Transverse colon (tissue), 4 donors: ENCODE data around the gene PPP1R13B. TPM values are rescaled to one million over a fixed set of nuclear protein-coding genes. Genes with fewer than 3 reads are reported as not detected.
A peak's percentile ranks its signal among the peaks of the same experiment; 100 is the strongest.

Source experiments
- DNase-seq: peaks from one replicate; pipeline ENCODE4 v3.0.0-alpha.2; 2019
- H3K27ac ChIP-seq, 4 donors: fragments of 200-600 bp; sonication (generic); 2 replicates each; pipeline ENCODE4 v1.5.1; 2016 to 2018; ENCODE audit warnings: inconsistent platforms in 4 of 4
- H3K27me3 ChIP-seq: fragments of 200-600 bp; sonication (generic); 2 replicates; pipeline ENCODE4 v1.5.1; 2017; ENCODE audit warnings: inconsistent platforms
- H3K36me3 ChIP-seq, 4 donors: fragments of 200-600 bp; sonication (generic); 2 replicates each; pipeline ENCODE4 v1.5.1; 2017 to 2019; ENCODE audit warnings: inconsistent platforms in 4 of 4
- H3K4me1 ChIP-seq, 4 donors: fragments of 200-600 bp; sonication (generic); 2 replicates each; pipeline ENCODE4 v1.5.1; 2017 to 2020; ENCODE audit warnings: inconsistent platforms in 4 of 4
- H3K4me3 ChIP-seq, 4 donors: fragments of 200-600 bp; sonication (generic); 1 replicate in 1 of 4; 2 replicates in 3 of 4; pipeline versions ENCODE4 v1.5.1 to v1.6.1; 2017 to 2019; ENCODE audit warnings: inconsistent platforms in 4 of 4
- H3K9me3 ChIP-seq, 2 donors: fragments of 200-600 bp; sonication (generic); 2 replicates each; pipeline ENCODE4 v1.5.1; 2017 to 2019; ENCODE audit warnings: inconsistent platforms in 2 of 2
- CTCF ChIP-seq, 5 experiments: fragments of 200-600 bp in 3 of 5; fragments of 450-650 bp in 2 of 5; sonication (generic) in 3 of 5; IDR thresholded peaks; 1 replicate in 2 of 5; 2 replicates in 3 of 5; pipeline ENCODE4 v1.5.1; 2016 to 2017; ENCODE audit warnings: antibody characterized with exemption in 5 of 5, inconsistent platforms in 3 of 5, mild to moderate bottlenecking in 2 of 5, moderate library complexity in 1 of 5
- EP300 ChIP-seq: sonication (generic); formaldehyde crosslinking; IDR thresholded peaks from one replicate; pipeline ENCODE4 v1.6.1; 2017; ENCODE audit warnings: antibody characterized with exemption, low read depth
- POLR2A ChIP-seq: fragments of 450-650 bp; IDR thresholded peaks from one replicate; pipeline ENCODE4 v1.6.1; 2016; ENCODE audit warnings: antibody characterized with exemption, mild to moderate bottlenecking, moderate library complexity
- POLR2AphosphoS5 ChIP-seq, 3 donors: sonication (generic); formaldehyde crosslinking; IDR thresholded peaks; one replicate each; pipeline ENCODE4 v1.6.1; 2016; ENCODE audit warnings: antibody characterized with exemption in 3 of 3
- WGBS, 2 donors: methylation state at CpG; one replicate each; pipeline ENCODE4 v1.1.5; 2018; ENCODE audit warnings: low coverage in 1 of 2; 5-methylcytosine and 5-hydroxymethylcytosine counted together
- in situ Hi-C, 4 donors: fragments of 200-750 bp; cut with MboI; loops; one replicate each; pipeline versions ENCODE4 v1.15.0 to v1.15.1; 2017; ENCODE audit warnings: low sequenced_read_pairs in 3 of 4, low pct_ligation_motif_present in 1 of 4, low pct_unique_long_range_greater_than_20kb in 1 of 4
- intact Hi-C: fragments of 100-400 bp; cut with DNase I; formaldehyde crosslinking; loops from one replicate; pipeline ENCODE4 v1.15.1; 2023; ENCODE audit warnings: low total_unique reads
- total RNA-seq, 4 donors: library from RNA; depleted of rRNA; stranded (reverse); fragments of >200 nt; gene quantifications; one replicate each; pipeline ENCODE4 v1.1.0, GENCODE V29; 2016

Gene PPP1R13B
- total RNA-seq, 4 donors from 2014 or later: 31.0 to 109 (median 42.0) TPM

- Histone ChIP-seq H3K27me3 (no peaks in the 10 kb centered on the region), H3K36me3 (peaks cover 0 to 20% (median 6%) of the 10 kb centered on the region in 4 donors), H3K4me1 (peaks cover 14 to 33% (median 24%) of the 10 kb centered on the region in 4 donors), H3K9me3 (no peaks in the 10 kb centered on the region), H3K4me3 (no peak overlapping the region), H3K27ac (peak overlapping the region in 1 of 4 donors; percentile 26)
- WGBS, 2 donors: 71% methylated on average over 52 of the region's 53 CpGs; no CpG with 5 or more reads in 1 of the 2 donors
- TF ChIP-seq CTCF (IDR thresholded peaks at IDR 0.05): peak in 2 of 5 experiments; percentile 6 to 20
- TF ChIP-seq POLR2A: no peak
- no peak for TF ChIP-seq POLR2AphosphoS5 (IDR thresholded peaks at IDR 0.05)
- TF ChIP-seq EP300: no peak
- intact Hi-C loops: no loop called here
- in situ Hi-C loops: no loop called here
- DNase-seq: peak; percentile 63
These were observed 119.9 kb downstream of the PPP1R13B start for GRCh38 chr14:103727313-103727980.

GRCh38 chr14:103726474-103726873 lies 120.9 kb downstream of the PPP1R13B start:
- H3K4me1 ChIP-seq: peaks cover 14 to 33% (median 24%) of the 10 kb centered on the region in 4 donors
- WGBS, 2 donors: 96% methylated on average over 14 of the region's 18 CpGs; no CpG with 5 or more reads in 1 of the 2 donors
- no peak overlapping the region for H3K27ac ChIP-seq
- in situ Hi-C loops (no loop called here), intact Hi-C loops (no loop called here)
- TF ChIP-seq CTCF (IDR thresholded peaks at IDR 0.05): no peak
- no peak for TF ChIP-seq POLR2AphosphoS5 (IDR thresholded peaks at IDR 0.05)
- TF ChIP-seq EP300: no peak
- no peak for TF ChIP-seq POLR2A
- no peak for DNase-seq
- no peaks in the 10 kb centered on the region for H3K9me3 ChIP-seq
- peaks cover 0 to 20% (median 5%) of the 10 kb centered on the region in 4 donors for H3K36me3 ChIP-seq
- H3K4me3 ChIP-seq: no peak overlapping the region
- no peaks in the 10 kb centered on the region for H3K27me3 ChIP-seq

- in situ Hi-C loops (no loop called here), intact Hi-C loops (no loop called here)
- H3K36me3 ChIP-seq: peaks cover 0 to 20% (median 5%) of the 10 kb centered on the region in 4 donors
- 93% methylated on average over 16 of the region's 16 CpGs; no CpG with 5 or more reads in 1 of the 2 donors for WGBS, 2 donors
- peaks cover 14 to 33% (median 24%) of the 10 kb centered on the region in 4 donors for H3K4me1 ChIP-seq
- H3K27me3 ChIP-seq: no peaks in the 10 kb centered on the region
- H3K9me3 ChIP-seq: no peaks in the 10 kb centered on the region
- H3K27ac ChIP-seq: no peak overlapping the region
- no peak overlapping the region for H3K4me3 ChIP-seq
- TF ChIP-seq CTCF (IDR thresholded peaks at IDR 0.05) (no peak), POLR2AphosphoS5 (IDR thresholded peaks at IDR 0.05) (no peak), POLR2A (no peak), EP300 (no peak)
- DNase-seq: no peak
These were observed 121.5 kb downstream of the PPP1R13B start for GRCh38 chr14:103725739-103726395.

- no peaks in the 10 kb centered on the region for H3K27me3 ChIP-seq
- no peak overlapping the region for H3K4me3 ChIP-seq
- no peak for DNase-seq
- in situ Hi-C loops (no loop called here), intact Hi-C loops (no loop called here)
- 90 to 92% methylated on average over 13 to 29 of the region's 29 CpGs for WGBS, 2 donors
- no peaks in the 10 kb centered on the region for H3K9me3 ChIP-seq
- H3K27ac ChIP-seq: peak overlapping the region in 1 of 4 donors; percentile 79
- peaks cover 0 to 20% (median 5%) of the 10 kb centered on the region in 4 donors for H3K36me3 ChIP-seq
- peaks cover 14 to 33% (median 24%) of the 10 kb centered on the region in 4 donors for H3K4me1 ChIP-seq
- TF ChIP-seq POLR2A (no peak), POLR2AphosphoS5 (IDR thresholded peaks at IDR 0.05) (no peak), CTCF (IDR thresholded peaks at IDR 0.05) (no peak), EP300 (no peak)
These were observed 122.2 kb downstream of the PPP1R13B start for GRCh38 chr14:103725001-103725682.
